K562 (cell line): Measurements from ENCODE around the gene POLR3K.
"Not testable (repeated sequence)": the region's sequence is repeated elsewhere in the genome, so short reads cannot be mapped to it uniquely, and the experiment has no call there.

Experiments
- GABPA ChIP-seq: fragments of 200-800 bp; sonication (Bioruptor generic); conservative IDR thresholded peaks from 2 replicates; pipeline ENCODE4 v1.6.1; 2016; ENCODE audit warnings: low read depth, missing genetic modification characterization, missing compliant biosample characterization
- PTRF ChIP-seq: fragments of 450-650 bp; IDR thresholded peaks from 2 replicates; pipeline ENCODE4 v1.6.1; 2016; ENCODE audit warnings: mild to moderate bottlenecking, missing genetic modification characterization, missing compliant biosample characterization
- PURB ChIP-seq: sonication (generic); formaldehyde crosslinking; IDR thresholded peaks from 2 replicates; pipeline ENCODE4 v1.9.0; 2021; ENCODE audit warnings: low read depth, mild to moderate bottlenecking, missing genetic modification reagents
- SREBF1 ChIP-seq: fragments of 150-350 bp; IDR thresholded peaks from 2 replicates; pipeline ENCODE4 v1.6.1; 2014; ENCODE audit warnings: antibody characterized with exemption, low read depth, low read length, borderline replicate concordance
- ZNF197 ChIP-seq: fragments of 200-800 bp; sonication (Bioruptor generic); IDR thresholded peaks from 2 replicates; pipeline ENCODE4 v1.6.1; 2016; ENCODE audit warnings: low read depth, missing genetic modification characterization, missing compliant biosample characterization
- TF ChIP-seq, protein P1 (sequence below), 3 experiments: IDR thresholded peaks in 2 of 3; conservative IDR thresholded peaks in 1 of 3; 2 replicates each; pipeline ENCODE4 v1.5.1; 2011 to 2012; ENCODE audit warnings: low read length in 3 of 3, mild to moderate bottlenecking in 3 of 3, control low read depth in 2 of 3, improper control_type of control experiment in 1 of 3, inconsistent platforms in 1 of 3, low read depth in 1 of 3, mixed read lengths in 1 of 3, moderate library complexity in 1 of 3; ENCODE audit not compliant: insufficient read depth in 2 of 3
- TF ChIP-seq, protein P2 (sequence below): sonication (generic); formaldehyde crosslinking; IDR thresholded peaks from 2 replicates; pipeline ENCODE4 v1.8.0; 2023; ENCODE audit warnings: mild to moderate bottlenecking, missing genetic modification reagents
- TF ChIP-seq, protein P3 (sequence below): sonication (generic); formaldehyde crosslinking; IDR thresholded peaks from 2 replicates; pipeline ENCODE4 v1.8.1; 2022; ENCODE audit warnings: missing genetic modification reagents

DNA sequence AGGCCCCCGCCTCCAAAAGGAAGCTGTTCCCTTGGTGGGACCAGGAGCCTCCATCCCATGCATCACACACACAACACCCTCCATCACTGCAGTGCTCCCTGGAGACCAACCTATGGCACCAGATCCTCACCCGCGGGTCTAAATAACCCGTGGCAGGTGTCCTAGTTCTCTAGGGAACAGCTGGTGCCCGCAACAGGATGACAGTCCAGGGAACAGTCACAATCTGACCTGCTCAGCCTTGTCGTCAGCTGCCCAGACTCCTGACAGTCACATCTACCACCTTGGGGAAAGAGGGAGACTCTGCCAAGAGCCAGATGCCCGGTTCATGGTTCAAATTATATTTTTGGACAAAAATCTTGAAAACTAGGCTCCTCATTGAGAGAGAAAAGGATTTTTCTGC is 22.8 kb downstream of the POLR3K start:
- not testable (repeated sequence) for TF ChIP-seq GABPA (tag); SREBF1; ZNF197; PURB (CRISPR knock-in tag); PTRF
- TF ChIP-seq, protein P1, sequence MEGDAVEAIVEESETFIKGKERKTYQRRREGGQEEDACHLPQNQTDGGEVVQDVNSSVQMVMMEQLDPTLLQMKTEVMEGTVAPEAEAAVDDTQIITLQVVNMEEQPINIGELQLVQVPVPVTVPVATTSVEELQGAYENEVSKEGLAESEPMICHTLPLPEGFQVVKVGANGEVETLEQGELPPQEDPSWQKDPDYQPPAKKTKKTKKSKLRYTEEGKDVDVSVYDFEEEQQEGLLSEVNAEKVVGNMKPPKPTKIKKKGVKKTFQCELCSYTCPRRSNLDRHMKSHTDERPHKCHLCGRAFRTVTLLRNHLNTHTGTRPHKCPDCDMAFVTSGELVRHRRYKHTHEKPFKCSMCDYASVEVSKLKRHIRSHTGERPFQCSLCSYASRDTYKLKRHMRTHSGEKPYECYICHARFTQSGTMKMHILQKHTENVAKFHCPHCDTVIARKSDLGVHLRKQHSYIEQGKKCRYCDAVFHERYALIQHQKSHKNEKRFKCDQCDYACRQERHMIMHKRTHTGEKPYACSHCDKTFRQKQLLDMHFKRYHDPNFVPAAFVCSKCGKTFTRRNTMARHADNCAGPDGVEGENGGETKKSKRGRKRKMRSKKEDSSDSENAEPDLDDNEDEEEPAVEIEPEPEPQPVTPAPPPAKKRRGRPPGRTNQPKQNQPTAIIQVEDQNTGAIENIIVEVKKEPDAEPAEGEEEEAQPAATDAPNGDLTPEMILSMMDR (IDR thresholded peaks at IDR 0.05 in 2 of 3, conservative IDR thresholded peaks at IDR 0.05 in 1 of 3; ENCODE audit: insufficient read depth in 2 of 3, low read depth in 1 of 3, low read length in 3 of 3) = not testable (repeated sequence)
- TF ChIP-seq, protein P2, sequence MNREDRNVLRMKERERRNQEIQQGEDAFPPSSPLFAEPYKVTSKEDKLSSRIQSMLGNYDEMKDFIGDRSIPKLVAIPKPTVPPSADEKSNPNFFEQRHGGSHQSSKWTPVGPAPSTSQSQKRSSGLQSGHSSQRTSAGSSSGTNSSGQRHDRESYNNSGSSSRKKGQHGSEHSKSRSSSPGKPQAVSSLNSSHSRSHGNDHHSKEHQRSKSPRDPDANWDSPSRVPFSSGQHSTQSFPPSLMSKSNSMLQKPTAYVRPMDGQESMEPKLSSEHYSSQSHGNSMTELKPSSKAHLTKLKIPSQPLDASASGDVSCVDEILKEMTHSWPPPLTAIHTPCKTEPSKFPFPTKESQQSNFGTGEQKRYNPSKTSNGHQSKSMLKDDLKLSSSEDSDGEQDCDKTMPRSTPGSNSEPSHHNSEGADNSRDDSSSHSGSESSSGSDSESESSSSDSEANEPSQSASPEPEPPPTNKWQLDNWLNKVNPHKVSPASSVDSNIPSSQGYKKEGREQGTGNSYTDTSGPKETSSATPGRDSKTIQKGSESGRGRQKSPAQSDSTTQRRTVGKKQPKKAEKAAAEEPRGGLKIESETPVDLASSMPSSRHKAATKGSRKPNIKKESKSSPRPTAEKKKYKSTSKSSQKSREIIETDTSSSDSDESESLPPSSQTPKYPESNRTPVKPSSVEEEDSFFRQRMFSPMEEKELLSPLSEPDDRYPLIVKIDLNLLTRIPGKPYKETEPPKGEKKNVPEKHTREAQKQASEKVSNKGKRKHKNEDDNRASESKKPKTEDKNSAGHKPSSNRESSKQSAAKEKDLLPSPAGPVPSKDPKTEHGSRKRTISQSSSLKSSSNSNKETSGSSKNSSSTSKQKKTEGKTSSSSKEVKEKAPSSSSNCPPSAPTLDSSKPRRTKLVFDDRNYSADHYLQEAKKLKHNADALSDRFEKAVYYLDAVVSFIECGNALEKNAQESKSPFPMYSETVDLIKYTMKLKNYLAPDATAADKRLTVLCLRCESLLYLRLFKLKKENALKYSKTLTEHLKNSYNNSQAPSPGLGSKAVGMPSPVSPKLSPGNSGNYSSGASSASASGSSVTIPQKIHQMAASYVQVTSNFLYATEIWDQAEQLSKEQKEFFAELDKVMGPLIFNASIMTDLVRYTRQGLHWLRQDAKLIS (CRISPR knock-in tag) = not testable (repeated sequence)
- TF ChIP-seq, protein P3, sequence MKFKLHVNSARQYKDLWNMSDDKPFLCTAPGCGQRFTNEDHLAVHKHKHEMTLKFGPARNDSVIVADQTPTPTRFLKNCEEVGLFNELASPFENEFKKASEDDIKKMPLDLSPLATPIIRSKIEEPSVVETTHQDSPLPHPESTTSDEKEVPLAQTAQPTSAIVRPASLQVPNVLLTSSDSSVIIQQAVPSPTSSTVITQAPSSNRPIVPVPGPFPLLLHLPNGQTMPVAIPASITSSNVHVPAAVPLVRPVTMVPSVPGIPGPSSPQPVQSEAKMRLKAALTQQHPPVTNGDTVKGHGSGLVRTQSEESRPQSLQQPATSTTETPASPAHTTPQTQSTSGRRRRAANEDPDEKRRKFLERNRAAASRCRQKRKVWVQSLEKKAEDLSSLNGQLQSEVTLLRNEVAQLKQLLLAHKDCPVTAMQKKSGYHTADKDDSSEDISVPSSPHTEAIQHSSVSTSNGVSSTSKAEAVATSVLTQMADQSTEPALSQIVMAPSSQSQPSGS (CRISPR knock-in tag) = not testable (repeated sequence)
